Activated CD4-positive, CD25-positive, alpha-beta regulatory T cell treated with anti-CD3 and anti-CD28 coated beads, Interleukin-2, amount 50 U/mL, for 16 hours (primary cell): Measurements from ENCODE around the gene PSMG4.

Experiments used
- DNase-seq: peaks from one replicate; pipeline ENCODE4 v3.0.0-alpha.2; 2020; ENCODE audit warnings: low read depth, low spot score

PSMG4 gene

GRCh38 chr6:3290149-3290930 is 31.6 kb downstream of the PSMG4 start:
- no peak for DNase-seq

- no peak for DNase-seq
Observed at GRCh38 chr6:3290931-3291211, 32.1 kb downstream of the PSMG4 start.

- no peak for DNase-seq
Observed at GRCh38 chr6:3291346-3291745, 32.6 kb downstream of the PSMG4 start.

- no peak for DNase-seq
Observed at GRCh38 chr6:3291987-3292386, 33.2 kb downstream of the PSMG4 start.

GRCh38 chr6:3292431-3293197 is 33.9 kb downstream of the PSMG4 start:
- DNase-seq, result no peak

- no peak for DNase-seq
Observed at GRCh38 chr6:3293271-3294155, 34.8 kb downstream of the PSMG4 start.

GRCh38 chr6:3294396-3294795 is 35.6 kb downstream of the PSMG4 start:
- DNase-seq, result no peak

GRCh38 chr6:3294921-3295871 is 36.4 kb downstream of the PSMG4 start:
- DNase-seq, result no peak

- no peak for DNase-seq
Observed at GRCh38 chr6:3296078-3296477, 37.3 kb downstream of the PSMG4 start.

GRCh38 chr6:3296537-3296936 is 37.8 kb downstream of the PSMG4 start:
- DNase-seq, result no peak

- no peak for DNase-seq
Observed at GRCh38 chr6:3297006-3297405, 38.3 kb downstream of the PSMG4 start.

- DNase-seq, result no peak
Observed at GRCh38 chr6:3297909-3298308, 39.2 kb downstream of the PSMG4 start.

- DNase-seq, result no peak
Observed at GRCh38 chr6:3299221-3299620, 40.5 kb downstream of the PSMG4 start.

- no peak for DNase-seq
Observed at GRCh38 chr6:3301506-3301905, 42.8 kb downstream of the PSMG4 start.

GRCh38 chr6:3303795-3304411 is 45.2 kb downstream of the PSMG4 start:
- DNase-seq, result no peak

- no peak for DNase-seq
Observed at GRCh38 chr6:3304500-3305215, 45.9 kb downstream of the PSMG4 start.

GRCh38 chr6:3305216-3305565 is 46.4 kb downstream of the PSMG4 start:
- no peak for DNase-seq

- no peak for DNase-seq
Observed at GRCh38 chr6:3305831-3306230, 47.1 kb downstream of the PSMG4 start.

- DNase-seq, result no peak
Observed at GRCh38 chr6:3306848-3307247, 48.1 kb downstream of the PSMG4 start.

- DNase-seq, result no peak
Observed at GRCh38 chr6:3307436-3307835, 48.7 kb downstream of the PSMG4 start.
